IMR-90 (cell line): ENCODE results near the gene ABI3BP. TPM values are rescaled to one million over a fixed set of nuclear protein-coding genes. Genes with fewer than 3 reads are reported as not detected.
A peak's percentile ranks its signal among the peaks of the same experiment; 100 is the strongest.

Experiments
- ATAC-seq: fragments of 200-7000 bp; cut with Tn5 transposase; 2 replicates; pipeline ENCODE4 v1.9.1; 2020; ENCODE audit warnings: low read depth, mild to moderate bottlenecking, moderate library complexity
- BruUV-seq: library from RNA; stranded (reverse); fragments of 400-500 nt; replicated peaks from 2 replicates; lab custom pipeline; 2021; lab: Mats Ljungman, UMichigan
- CTCF ChIA-PET: fragments of 300-600 bp; formaldehyde crosslinking; extraction: SDS; loops from one replicate; lab custom pipeline; 2021; ENCODE audit warnings: antibody characterized with exemption; lab: Yijun Ruan, JAX
- POLR2A ChIA-PET: fragments of 300-600 bp; sonication (Branson Sonifier 250); formaldehyde crosslinking; loops from one replicate; lab custom pipeline; 2022; ENCODE audit warnings: antibody characterized with exemption; ENCODE audit not compliant: unreplicated experiment; lab: Charles Lee
- DNase-seq: peaks from one replicate; pipeline ENCODE4 v3.0.0; 2013
- H2AFZ ChIP-seq: replicated peaks from 2 replicates; pipeline ENCODE3; 2013; ENCODE audit warnings: low read length, mild to moderate bottlenecking; ENCODE audit not compliant: poor library complexity
- H2AK5ac ChIP-seq: 2 replicates; pipeline ENCODE4 v1.6.1; 2013; ENCODE audit warnings: low read depth, low read length, inconsistent platforms
- H2AK9ac ChIP-seq: replicated peaks from 2 replicates; pipeline ENCODE3; 2013; ENCODE audit warnings: mild to moderate bottlenecking, low read depth, low read length, moderate library complexity; ENCODE audit not compliant: poor library complexity
- H2BK120ac ChIP-seq: 2 replicates; pipeline ENCODE4 v1.6.1; 2013; ENCODE audit warnings: low read depth, low read length, inconsistent platforms
- H2BK15ac ChIP-seq: 3 replicates; pipeline ENCODE4 v1.6.1; 2013; ENCODE audit warnings: low read depth, low read length, inconsistent platforms
- H2BK20ac ChIP-seq: 2 replicates; pipeline ENCODE4 v1.6.1; 2013; ENCODE audit warnings: low read depth, mild to moderate bottlenecking, inconsistent platforms, low read length, moderate library complexity
- H2BK5ac ChIP-seq: 2 replicates; pipeline ENCODE4 v1.6.1; 2013; ENCODE audit warnings: mild to moderate bottlenecking, low read depth, low read length, inconsistent platforms; ENCODE audit not compliant: poor library complexity, severe bottlenecking
- H3K14ac ChIP-seq: replicated peaks from 2 replicates; pipeline ENCODE4 v1.6.1; 2013; ENCODE audit warnings: low read depth, low read length, inconsistent platforms
- H3K18ac ChIP-seq: 2 replicates; pipeline ENCODE4 v1.6.1; 2013; ENCODE audit warnings: low read depth, low read length, control low read depth
- H3K23ac ChIP-seq: 2 replicates; pipeline ENCODE4 v1.6.1; 2013; ENCODE audit warnings: low read depth, low read length, inconsistent platforms
- H3K27ac ChIP-seq: 2 replicates; pipeline ENCODE4 v1.5.1; 2013; ENCODE audit warnings: mild to moderate bottlenecking, control low read depth, low read length; ENCODE audit not compliant: insufficient read depth
- H3K27me3 ChIP-seq: 2 replicates; pipeline ENCODE4 v1.6.1; 2013; ENCODE audit warnings: low read length; ENCODE audit not compliant: control insufficient read depth, insufficient read depth
- H3K36me3 ChIP-seq: 2 replicates; pipeline ENCODE4 v1.6.1; 2013; ENCODE audit warnings: low read length, mixed read lengths; ENCODE audit not compliant: control insufficient read depth, insufficient read depth
- H3K4ac ChIP-seq: 2 replicates; pipeline ENCODE4 v1.6.1; 2013; ENCODE audit warnings: low read depth, low read length, inconsistent platforms
- H3K4me1 ChIP-seq: 2 replicates; pipeline ENCODE4 v1.6.1; 2013; ENCODE audit warnings: low read length, mixed read lengths; ENCODE audit not compliant: control insufficient read depth, insufficient read depth
- H3K4me2 ChIP-seq: 2 replicates; pipeline ENCODE4 v1.6.1; 2013; ENCODE audit warnings: low read depth, mild to moderate bottlenecking, control low read depth, low read length, moderate library complexity
- H3K4me3 ChIP-seq: 2 replicates; pipeline ENCODE4 v1.5.1; 2013; ENCODE audit warnings: low read depth, mild to moderate bottlenecking, control low read depth, low read length, moderate library complexity; ENCODE audit not compliant: insufficient read depth
- H3K56ac ChIP-seq: 2 replicates; pipeline ENCODE4 v1.6.1; 2013; ENCODE audit warnings: low read length, inconsistent platforms; ENCODE audit not compliant: insufficient read depth; ENCODE audit errors: extremely low read depth
- H3K79me1 ChIP-seq, 2 experiments: 2 replicates each; pipeline ENCODE4 v1.6.1; 2013; ENCODE audit warnings: low read length in 2 of 2, inconsistent platforms in 1 of 2, low read depth in 1 of 2
- H3K9ac ChIP-seq: 2 replicates; pipeline ENCODE4 v1.6.1; 2013; ENCODE audit warnings: low read depth, low read length, control low read depth
- H3K9me1 ChIP-seq: 2 replicates; pipeline ENCODE4 v1.6.1; 2013; ENCODE audit warnings: low read length, inconsistent platforms; ENCODE audit not compliant: insufficient read depth
- H3K9me3 ChIP-seq: 2 replicates; pipeline ENCODE4 v1.6.1; 2013; ENCODE audit warnings: low read length; ENCODE audit not compliant: control insufficient read depth, insufficient read depth
- H4K20me1 ChIP-seq: 2 replicates; pipeline ENCODE4 v1.6.1; 2013; ENCODE audit warnings: low read length, inconsistent platforms; ENCODE audit not compliant: insufficient read depth
- H4K5ac ChIP-seq: 2 replicates; pipeline ENCODE4 v1.6.1; 2013; ENCODE audit warnings: mild to moderate bottlenecking, low read depth, low read length, control low read depth
- H4K8ac ChIP-seq, 2 experiments: 2 replicates each; pipeline ENCODE4 v1.6.1; 2013; ENCODE audit warnings: low read depth in 2 of 2, low read length in 2 of 2, control low read depth in 1 of 2, inconsistent platforms in 1 of 2
- H4K91ac ChIP-seq: 2 replicates; pipeline ENCODE4 v1.6.1; 2013; ENCODE audit warnings: low read depth, low read length, inconsistent platforms; ENCODE audit not compliant: insufficient read depth
- BHLHE40 ChIP-seq: fragments of 150-350 bp; IDR thresholded peaks from 2 replicates; pipeline ENCODE4 v1.6.1; 2016; ENCODE audit warnings: mild to moderate bottlenecking, low read depth, low read length
- CEBPB ChIP-seq: IDR thresholded peaks from 2 replicates; pipeline ENCODE4 v1.6.1; 2012; ENCODE audit warnings: low read depth, low read length, improper control_type of control experiment
- CHD1 ChIP-seq: IDR thresholded peaks from 2 replicates; pipeline ENCODE4 v1.6.1; 2012; ENCODE audit warnings: low read depth, low read length, improper control_type of control experiment
- MAFK ChIP-seq: IDR thresholded peaks from 2 replicates; pipeline ENCODE4 v1.6.1; 2012; ENCODE audit warnings: low read depth, low read length, improper control_type of control experiment
- MAZ ChIP-seq: IDR thresholded peaks from 2 replicates; pipeline ENCODE4 v1.6.1; 2012; ENCODE audit warnings: low read depth, mild to moderate bottlenecking, low read length, improper control_type of control experiment, moderate library complexity, borderline replicate concordance
- MXI1 ChIP-seq: IDR thresholded peaks from 2 replicates; pipeline ENCODE4 v1.6.1; 2012; ENCODE audit warnings: low read depth, mild to moderate bottlenecking, low read length, moderate library complexity, borderline replicate concordance
- NFE2L2 ChIP-seq: fragments of 150-350 bp; IDR thresholded peaks from 2 replicates; pipeline ENCODE4 v1.6.1; 2016; ENCODE audit warnings: low read depth, mild to moderate bottlenecking, low read length
- RAD21 ChIP-seq: IDR thresholded peaks from 2 replicates; pipeline ENCODE4 v1.6.1; 2012; ENCODE audit warnings: low read length, improper control_type of control experiment
- RCOR1 ChIP-seq: IDR thresholded peaks from 2 replicates; pipeline ENCODE4 v1.6.1; 2012; ENCODE audit warnings: mild to moderate bottlenecking, low read length, improper control_type of control experiment; ENCODE audit not compliant: insufficient replicate concordance
- SMC3 ChIP-seq: fragments of 150-350 bp; IDR thresholded peaks from 2 replicates; pipeline ENCODE4 v1.6.1; 2016; ENCODE audit warnings: low read depth, mild to moderate bottlenecking, antibody characterized with exemption, low read length, moderate library complexity
- WGBS, 2 experiments: methylation state at CpG; one replicate each; pipeline versions ENCODE4 v1.1.5 to v1.1.7; 2013; ENCODE audit warnings: missing lambda C conversion rate in 2 of 2; ENCODE audit not compliant: insufficient read length in 1 of 2; ENCODE audit errors: extremely low coverage in 2 of 2; 5-methylcytosine and 5-hydroxymethylcytosine counted together
- dilution Hi-C: fragments of 300-500 bp; cut with HindIII; formaldehyde crosslinking; loops from one replicate; pipeline ENCODE4 v1.14.3; 2018; ENCODE audit warnings: low sequenced_read_pairs; ENCODE audit not compliant: unreplicated experiment
- in situ Hi-C: fragments of 300-500 bp; cut with MboI; formaldehyde crosslinking; loops from 3 replicates; pipeline ENCODE4 v1.14.3; 2019; ENCODE audit warnings: low sequenced_read_pairs, inconsistent platforms, mixed read lengths
- intact Hi-C: fragments of 100-400 bp; cut with micrococcal nuclease; formaldehyde crosslinking; loops from 2 replicates; pipeline ENCODE4 v1.10.0; 2022
- polyA plus RNA-seq, 3 experiments: library from polyadenylated mRNA; depleted of rRNA; stranded (reverse); fragments of >200 nt; gene quantifications; 2 replicates each; pipeline ENCODE4 v1.2.3, GENCODE V29; 2012; ENCODE audit warnings: low replicate concordance in 1 of 3
- total RNA-seq: library from RNA; depleted of rRNA; stranded (reverse); fragments of >200 nt; gene quantifications from 2 replicates; pipeline ENCODE4 v1.2.3, GENCODE V29; 2012
- TF ChIP-seq, protein P1 (sequence below): fragments of 150-350 bp; IDR thresholded peaks from 2 replicates; pipeline ENCODE4 v1.6.1; 2016; ENCODE audit warnings: low read depth, mild to moderate bottlenecking, low read length, moderate library complexity, borderline replicate concordance
- TF ChIP-seq, protein P2 (sequence below): conservative IDR thresholded peaks from 2 replicates; pipeline ENCODE4 v1.5.1; 2012; ENCODE audit warnings: mild to moderate bottlenecking, low read depth, low read length, improper control_type of control experiment

ABI3BP gene
- total and polyA plus RNA-seq, 2 of the 4 experiments (the other 2 are of a cell fraction) = 3.0 to 26.7 TPM

DNA sequence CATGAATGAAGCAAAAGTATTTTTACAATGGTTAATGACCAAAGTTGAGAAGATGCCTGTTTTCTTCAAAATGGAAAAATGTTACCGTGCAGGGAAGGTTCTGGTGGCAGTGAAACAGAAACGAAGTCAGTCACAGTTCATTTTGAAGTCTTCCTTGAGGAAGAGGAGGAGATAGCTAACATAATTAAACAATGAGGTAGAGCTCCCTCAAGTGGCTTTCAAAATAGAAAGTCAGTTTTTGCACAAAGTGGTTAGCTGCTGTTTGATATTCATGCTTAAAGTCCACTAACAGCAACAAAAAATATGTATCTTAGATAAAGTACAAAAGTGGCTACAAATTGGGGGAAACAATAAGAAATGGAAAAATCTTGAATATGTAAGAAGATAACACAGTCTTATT is 196.7 kb downstream of the ABI3BP start:
- Histone ChIP-seq H2AK5ac (no peak overlapping the region), H2BK20ac (peak overlapping the region; percentile 32; the same call in 1 of the 2 replicates), H2BK5ac (no peak overlapping the region), H2BK120ac (no peak overlapping the region), H4K91ac (no peak overlapping the region), H3K14ac (no peak overlapping the region), H2AFZ (no peak overlapping the region), H4K8ac (no peak overlapping the region), H3K9me1 (no peaks in the 10 kb centered on the region), H3K4me3 (no peak overlapping the region), H3K18ac (no peak overlapping the region), H3K79me1 (no peaks in the 10 kb centered on the region), H4K20me1 (no peaks in the 10 kb centered on the region), H3K9ac (no peak overlapping the region), H3K4me2 (peak overlapping the region; percentile 83; the same call in 1 of the 2 replicates), H3K27ac (no peak overlapping the region), H3K4me1 (no peaks in the 10 kb centered on the region), H3K36me3 (no peaks in the 10 kb centered on the region), H3K27me3 (no peaks in the 10 kb centered on the region; the same call in 1 of the 2 replicates), H3K9me3 (no peaks in the 10 kb centered on the region), H2BK15ac (no peak overlapping the region), H2AK9ac (no peak overlapping the region), H3K56ac (no peak overlapping the region), H3K4ac (no peak overlapping the region), H4K5ac (peak overlapping the region; percentile 70; the same call in 1 of the 2 replicates), H3K23ac (no peak overlapping the region)
- ChIA-PET POLR2A (interaction anchor here (0.6 kb wide), 2 partner anchors 22 to 220 kb away, joined by 3 read pairs; no protein-coding TSS in a partner anchor), CTCF (interaction anchor here (0.6 to 1.5 kb wide), 9 partner anchors 9 to 400 kb away, joined by 3 to 7 read pairs (median 4); no protein-coding TSS in a partner anchor)
- BruUV-seq = no TSS peak
- no CpG with 5 or more reads among the region's 2 CpGs for WGBS, 2 experiments
- DNase-seq (peak; percentile 47), ATAC-seq (peak; percentile 52)
- intact Hi-C loops = loop anchor here (5.0 to 10.0 kb wide), 2 partner anchors 34 to 202 kb away; no protein-coding TSS in a partner anchor
- dilution Hi-C loops = no loop called here
- in situ Hi-C loops = no loop called here
- TF ChIP-seq CHD1 (no peak), CEBPB (no peak), RCOR1 (no peak), BHLHE40 (no peak), MAZ (no peak), RAD21 (peak; percentile 46), MAFK (no peak), SMC3 (peak; percentile 32), NFE2L2 (no peak), MXI1 (no peak)
- TF ChIP-seq, protein P1, sequence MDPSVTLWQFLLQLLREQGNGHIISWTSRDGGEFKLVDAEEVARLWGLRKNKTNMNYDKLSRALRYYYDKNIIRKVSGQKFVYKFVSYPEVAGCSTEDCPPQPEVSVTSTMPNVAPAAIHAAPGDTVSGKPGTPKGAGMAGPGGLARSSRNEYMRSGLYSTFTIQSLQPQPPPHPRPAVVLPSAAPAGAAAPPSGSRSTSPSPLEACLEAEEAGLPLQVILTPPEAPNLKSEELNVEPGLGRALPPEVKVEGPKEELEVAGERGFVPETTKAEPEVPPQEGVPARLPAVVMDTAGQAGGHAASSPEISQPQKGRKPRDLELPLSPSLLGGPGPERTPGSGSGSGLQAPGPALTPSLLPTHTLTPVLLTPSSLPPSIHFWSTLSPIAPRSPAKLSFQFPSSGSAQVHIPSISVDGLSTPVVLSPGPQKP = no peak
- TF ChIP-seq, protein P2, sequence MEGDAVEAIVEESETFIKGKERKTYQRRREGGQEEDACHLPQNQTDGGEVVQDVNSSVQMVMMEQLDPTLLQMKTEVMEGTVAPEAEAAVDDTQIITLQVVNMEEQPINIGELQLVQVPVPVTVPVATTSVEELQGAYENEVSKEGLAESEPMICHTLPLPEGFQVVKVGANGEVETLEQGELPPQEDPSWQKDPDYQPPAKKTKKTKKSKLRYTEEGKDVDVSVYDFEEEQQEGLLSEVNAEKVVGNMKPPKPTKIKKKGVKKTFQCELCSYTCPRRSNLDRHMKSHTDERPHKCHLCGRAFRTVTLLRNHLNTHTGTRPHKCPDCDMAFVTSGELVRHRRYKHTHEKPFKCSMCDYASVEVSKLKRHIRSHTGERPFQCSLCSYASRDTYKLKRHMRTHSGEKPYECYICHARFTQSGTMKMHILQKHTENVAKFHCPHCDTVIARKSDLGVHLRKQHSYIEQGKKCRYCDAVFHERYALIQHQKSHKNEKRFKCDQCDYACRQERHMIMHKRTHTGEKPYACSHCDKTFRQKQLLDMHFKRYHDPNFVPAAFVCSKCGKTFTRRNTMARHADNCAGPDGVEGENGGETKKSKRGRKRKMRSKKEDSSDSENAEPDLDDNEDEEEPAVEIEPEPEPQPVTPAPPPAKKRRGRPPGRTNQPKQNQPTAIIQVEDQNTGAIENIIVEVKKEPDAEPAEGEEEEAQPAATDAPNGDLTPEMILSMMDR = peak; percentile 44
